ENCODE data around the gene NHEJ1. TPM values are rescaled to one million over a fixed set of nuclear protein-coding genes. Genes with fewer than 3 reads are reported as not detected.

The NHEJ1 gene
- total RNA-seq, 1 donor from 2014 or later: 10.8 TPM

DNA sequence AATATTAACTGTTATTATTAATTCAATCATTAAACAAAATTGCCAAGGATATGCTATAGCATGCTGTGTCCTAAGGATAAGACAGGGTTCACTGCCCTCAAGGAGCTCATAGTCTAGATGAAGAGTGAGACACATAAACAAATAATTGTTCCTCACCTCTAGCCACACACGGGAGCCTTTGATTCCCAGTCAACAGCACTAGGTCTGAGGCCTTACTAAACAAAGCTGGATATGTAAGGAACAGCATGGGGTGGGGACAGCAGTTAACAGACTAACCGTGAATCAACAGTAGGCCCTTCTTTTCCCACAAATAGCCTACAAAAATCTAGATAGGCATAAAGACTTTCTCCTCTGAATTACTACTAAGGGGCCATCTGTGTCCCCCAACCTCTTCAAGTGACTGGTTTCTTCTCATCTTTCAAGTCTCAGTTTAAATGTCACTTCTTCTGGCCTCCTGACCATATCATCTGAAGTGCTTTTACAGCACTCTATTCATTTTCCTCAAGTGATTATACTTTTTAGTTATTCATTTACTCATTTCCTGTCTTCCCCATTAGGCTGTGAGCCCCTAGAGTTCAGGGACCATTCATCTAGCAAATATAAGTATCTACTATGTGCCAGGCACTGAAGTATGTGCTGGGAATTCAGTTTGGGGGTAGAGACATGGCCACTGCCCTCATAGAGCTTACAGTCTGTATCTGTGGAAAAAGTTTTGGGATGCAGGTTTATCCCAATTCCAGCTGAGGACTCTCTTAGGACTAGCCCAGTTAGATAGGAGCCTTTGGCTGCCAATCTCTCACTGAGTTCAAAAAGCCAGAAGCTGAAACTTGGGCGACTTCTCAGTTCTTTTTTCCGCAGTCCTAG lies 69.9 kb downstream of the NHEJ1 start:
- H4K20me1 ChIP-seq (ENCODE audit: insufficient read depth, low read length): no peaks in the 10 kb centered on the region
- Mint-ChIP-seq H3K9me3 (ENCODE audit: unreplicated experiment) (peaks cover 3% of the 10 kb centered on the region), H3K4me1 (ENCODE audit: low read depth, unreplicated experiment) (peaks cover 8% of the 10 kb centered on the region), H3K36me3 (ENCODE audit: low read depth, unreplicated experiment) (peaks cover 8% of the 10 kb centered on the region), H3K4me3 (ENCODE audit: unreplicated experiment) (no peak overlapping the region), H3K27me3 (ENCODE audit: low read depth, unreplicated experiment) (peaks cover 4% of the 10 kb centered on the region), H3K27ac (ENCODE audit: unreplicated experiment) (no peak overlapping the region)
- no peak overlapping the region for H3K27ac ChIP-seq (ENCODE audit: low read depth, low read length)
- TF ChIP-seq, protein P1, sequence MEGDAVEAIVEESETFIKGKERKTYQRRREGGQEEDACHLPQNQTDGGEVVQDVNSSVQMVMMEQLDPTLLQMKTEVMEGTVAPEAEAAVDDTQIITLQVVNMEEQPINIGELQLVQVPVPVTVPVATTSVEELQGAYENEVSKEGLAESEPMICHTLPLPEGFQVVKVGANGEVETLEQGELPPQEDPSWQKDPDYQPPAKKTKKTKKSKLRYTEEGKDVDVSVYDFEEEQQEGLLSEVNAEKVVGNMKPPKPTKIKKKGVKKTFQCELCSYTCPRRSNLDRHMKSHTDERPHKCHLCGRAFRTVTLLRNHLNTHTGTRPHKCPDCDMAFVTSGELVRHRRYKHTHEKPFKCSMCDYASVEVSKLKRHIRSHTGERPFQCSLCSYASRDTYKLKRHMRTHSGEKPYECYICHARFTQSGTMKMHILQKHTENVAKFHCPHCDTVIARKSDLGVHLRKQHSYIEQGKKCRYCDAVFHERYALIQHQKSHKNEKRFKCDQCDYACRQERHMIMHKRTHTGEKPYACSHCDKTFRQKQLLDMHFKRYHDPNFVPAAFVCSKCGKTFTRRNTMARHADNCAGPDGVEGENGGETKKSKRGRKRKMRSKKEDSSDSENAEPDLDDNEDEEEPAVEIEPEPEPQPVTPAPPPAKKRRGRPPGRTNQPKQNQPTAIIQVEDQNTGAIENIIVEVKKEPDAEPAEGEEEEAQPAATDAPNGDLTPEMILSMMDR (IDR thresholded peaks at IDR 0.05; ENCODE audit: insufficient read depth, low read depth, low read length): no peak
- TF ChIP-seq EZH2 (IDR thresholded peaks at IDR 0.05; ENCODE audit: insufficient read depth, low read length): no peak
- H3K9me3 ChIP-seq (ENCODE audit: insufficient read depth, low read depth, low read length): no peaks in the 10 kb centered on the region
- no peak overlapping the region for H3K4me2 ChIP-seq (ENCODE audit: low read length)
- H3K4me1 ChIP-seq (ENCODE audit: insufficient read depth, low read length): no peaks in the 10 kb centered on the region
- H3K27me3 ChIP-seq (ENCODE audit: insufficient read depth, low read length): no peaks in the 10 kb centered on the region
- no peak overlapping the region for H3K4me3 ChIP-seq (ENCODE audit: insufficient read depth, low read depth, low read length)
- no peaks in the 10 kb centered on the region for H3K79me2 ChIP-seq (ENCODE audit: insufficient read depth, low read length)
- H3K9ac ChIP-seq (ENCODE audit: low read length): no peak overlapping the region
- DNase-seq (ENCODE audit: low read depth) (no peak), FAIRE-seq (no peak)
- no peak overlapping the region for H2AFZ ChIP-seq (ENCODE audit: low read depth, low read length)
- H3K36me3 ChIP-seq (ENCODE audit: insufficient read depth, low read length): no peaks in the 10 kb centered on the region

DNA sequence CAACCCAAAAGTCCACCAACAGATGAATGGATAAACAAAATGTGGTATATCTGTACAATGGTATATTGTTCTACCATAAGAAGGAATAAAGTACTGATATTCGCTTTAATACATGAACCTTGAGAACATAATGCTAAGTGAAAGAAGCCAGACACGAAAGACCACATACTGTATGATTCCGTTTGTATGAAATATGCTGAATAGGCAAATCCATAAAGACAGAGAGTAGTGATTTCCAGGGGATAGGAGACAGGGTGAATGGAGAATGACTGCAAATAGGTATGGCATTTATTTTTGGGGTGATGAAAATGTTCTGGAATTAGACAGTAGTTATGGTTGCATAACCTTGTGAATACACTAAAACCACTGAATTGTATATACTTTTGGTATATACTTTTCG lies 71.3 kb downstream of the NHEJ1 start:
- Histone ChIP-seq H3K27me3 (ENCODE audit: insufficient read depth, low read length) (no peaks in the 10 kb centered on the region), H3K9me3 (ENCODE audit: insufficient read depth, low read depth, low read length) (no peaks in the 10 kb centered on the region), H3K27ac (ENCODE audit: low read depth, low read length) (no peak overlapping the region), H3K4me3 (ENCODE audit: insufficient read depth, low read depth, low read length) (no peak overlapping the region), H4K20me1 (ENCODE audit: insufficient read depth, low read length) (no peaks in the 10 kb centered on the region), H3K4me2 (ENCODE audit: low read length) (no peak overlapping the region), H3K4me1 (ENCODE audit: insufficient read depth, low read length) (no peaks in the 10 kb centered on the region), H3K79me2 (ENCODE audit: insufficient read depth, low read length) (no peaks in the 10 kb centered on the region), H2AFZ (ENCODE audit: low read depth, low read length) (no peak overlapping the region), H3K9ac (ENCODE audit: low read length) (no peak overlapping the region), H3K36me3 (ENCODE audit: insufficient read depth, low read length) (no peaks in the 10 kb centered on the region)
- no peak overlapping the region for H3K4me3 Mint-ChIP-seq (ENCODE audit: unreplicated experiment)
- no peak for TF ChIP-seq EZH2 (IDR thresholded peaks at IDR 0.05; ENCODE audit: insufficient read depth, low read length)
- TF ChIP-seq, protein P1 (IDR thresholded peaks at IDR 0.05; ENCODE audit: insufficient read depth, low read depth, low read length): no peak
- peaks cover 3% of the 10 kb centered on the region for H3K9me3 Mint-ChIP-seq (ENCODE audit: unreplicated experiment)
- no peak for DNase-seq (ENCODE audit: low read depth)
- peaks cover 8% of the 10 kb centered on the region for H3K4me1 Mint-ChIP-seq (ENCODE audit: low read depth, unreplicated experiment)
- H3K27ac Mint-ChIP-seq (ENCODE audit: unreplicated experiment): no peak overlapping the region
- H3K27me3 Mint-ChIP-seq (ENCODE audit: low read depth, unreplicated experiment): peaks cover 8% of the 10 kb centered on the region
- H3K36me3 Mint-ChIP-seq (ENCODE audit: low read depth, unreplicated experiment): peaks cover 8% of the 10 kb centered on the region
- no peak for FAIRE-seq

DNA sequence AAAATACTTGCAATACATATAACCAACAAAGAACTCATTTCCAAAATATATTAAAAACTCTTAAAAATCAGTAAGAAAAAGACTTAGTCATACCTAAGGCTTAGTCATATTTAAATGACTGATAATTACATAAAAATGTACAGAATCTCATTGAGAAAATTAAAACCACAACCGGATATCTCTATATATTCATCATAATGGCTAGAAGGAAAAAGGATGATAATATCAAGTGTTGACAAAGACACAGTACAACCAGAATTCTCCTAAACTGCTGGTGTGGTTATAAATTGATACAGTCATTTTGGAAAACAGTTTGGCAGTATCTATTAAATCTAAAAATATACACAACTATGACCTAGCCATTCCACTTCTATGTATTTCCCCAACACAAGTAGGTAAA lies 72.8 kb downstream of the NHEJ1 start:
- Histone ChIP-seq H3K27me3 (ENCODE audit: insufficient read depth, low read length) (no peaks in the 10 kb centered on the region), H3K9me3 (ENCODE audit: insufficient read depth, low read depth, low read length) (no peaks in the 10 kb centered on the region), H3K4me2 (ENCODE audit: low read length) (no peak overlapping the region), H2AFZ (ENCODE audit: low read depth, low read length) (no peak overlapping the region), H3K36me3 (ENCODE audit: insufficient read depth, low read length) (no peaks in the 10 kb centered on the region), H3K4me1 (ENCODE audit: insufficient read depth, low read length) (no peaks in the 10 kb centered on the region), H3K27ac (ENCODE audit: low read depth, low read length) (no peak overlapping the region), H3K79me2 (ENCODE audit: insufficient read depth, low read length) (no peaks in the 10 kb centered on the region), H4K20me1 (ENCODE audit: insufficient read depth, low read length) (no peaks in the 10 kb centered on the region), H3K4me3 (ENCODE audit: insufficient read depth, low read depth, low read length) (no peak overlapping the region), H3K9ac (ENCODE audit: low read length) (no peak overlapping the region)
- H3K27ac Mint-ChIP-seq (ENCODE audit: unreplicated experiment): no peak overlapping the region
- H3K9me3 Mint-ChIP-seq (ENCODE audit: unreplicated experiment): peaks cover 3% of the 10 kb centered on the region
- TF ChIP-seq, protein P1 (IDR thresholded peaks at IDR 0.05; ENCODE audit: insufficient read depth, low read depth, low read length): no peak
- TF ChIP-seq EZH2 (IDR thresholded peaks at IDR 0.05; ENCODE audit: insufficient read depth, low read length): no peak
- H3K27me3 Mint-ChIP-seq (ENCODE audit: low read depth, unreplicated experiment): peaks cover 11% of the 10 kb centered on the region
- peaks cover 8% of the 10 kb centered on the region for H3K36me3 Mint-ChIP-seq (ENCODE audit: low read depth, unreplicated experiment)
- peaks cover 8% of the 10 kb centered on the region for H3K4me1 Mint-ChIP-seq (ENCODE audit: low read depth, unreplicated experiment)
- H3K4me3 Mint-ChIP-seq (ENCODE audit: unreplicated experiment): no peak overlapping the region
- no peak for FAIRE-seq
- DNase-seq (ENCODE audit: low read depth): no peak
